ENCODE measurements around the gene TRIM63. TPM values are rescaled to one million over a fixed set of nuclear protein-coding genes. Genes with fewer than 3 reads are reported as not detected.

Gene TRIM63
- total and polyA plus RNA-seq, 9 of the 15 experiments (the other 6 are each of a cell fraction or from before 2014, with no cell fraction given), result 0.08 to 0.57 (median 0.36) TPM

GRCh38 chr1:26034504-26035202, 32.8 kb downstream of the TRIM63 start (continued):
- peak; percentile 15; the same call in 1 of the 2 replicates for TF ChIP-seq TFAP4 (CRISPR knock-in tag; IDR thresholded peaks at IDR 0.05; ENCODE audit: borderline replicate concordance)
- no peak for TF ChIP-seq HSF4 (CRISPR knock-in tag; IDR thresholded peaks at IDR 0.05; ENCODE audit: borderline replicate concordance)
- no peak for TF ChIP-seq ZNF583 (CRISPR knock-in tag; IDR thresholded peaks at IDR 0.05)
- TF ChIP-seq ZBTB40 (IDR thresholded peaks at IDR 0.05), result no peak
- no peak for TF ChIP-seq ZBTB40 (CRISPR knock-in tag; IDR thresholded peaks at IDR 0.05)
- no peak for TF ChIP-seq ZNF584 (CRISPR knock-in tag; IDR thresholded peaks at IDR 0.05; ENCODE audit: low read depth)
- TF ChIP-seq SAFB (IDR thresholded peaks at IDR 0.05; ENCODE audit: borderline replicate concordance, low read depth, low read length), result no peak
- no peak for TF ChIP-seq SMAD2 (IDR thresholded peaks at IDR 0.05; ENCODE audit: low read depth, low read length)
- no peak for TF ChIP-seq CREB1 (IDR thresholded peaks at IDR 0.05)
- 0 out of 2 replicates have a peak, but pooled peaks have one; percentile 9 for TF ChIP-seq CREB1 (CRISPR knock-in tag; IDR thresholded peaks at IDR 0.05)
- TF ChIP-seq NCOA4 (IDR thresholded peaks at IDR 0.05; ENCODE audit: partially characterized antibody), result no peak
- no peak for TF ChIP-seq HCFC1 (IDR thresholded peaks at IDR 0.05; ENCODE audit: low read depth, low read length)
- 0 out of 2 replicates have a peak, but pooled peaks have one; percentile 1 for TF ChIP-seq LCOR (CRISPR knock-in tag; IDR thresholded peaks at IDR 0.05)
- no peak for TF ChIP-seq CEBPG (CRISPR knock-in tag; IDR thresholded peaks at IDR 0.05)
- no peak for TF ChIP-seq CEBPG (tag; conservative IDR thresholded peaks at IDR 0.05 in 1 of 2, IDR thresholded peaks at IDR 0.05 in 1 of 2)
- TF ChIP-seq ZNF354B (CRISPR knock-in tag; IDR thresholded peaks at IDR 0.05), result no peak
- TF ChIP-seq ZKSCAN3 (CRISPR knock-in tag; IDR thresholded peaks at IDR 0.05), result no peak
- TF ChIP-seq, protein P1, sequence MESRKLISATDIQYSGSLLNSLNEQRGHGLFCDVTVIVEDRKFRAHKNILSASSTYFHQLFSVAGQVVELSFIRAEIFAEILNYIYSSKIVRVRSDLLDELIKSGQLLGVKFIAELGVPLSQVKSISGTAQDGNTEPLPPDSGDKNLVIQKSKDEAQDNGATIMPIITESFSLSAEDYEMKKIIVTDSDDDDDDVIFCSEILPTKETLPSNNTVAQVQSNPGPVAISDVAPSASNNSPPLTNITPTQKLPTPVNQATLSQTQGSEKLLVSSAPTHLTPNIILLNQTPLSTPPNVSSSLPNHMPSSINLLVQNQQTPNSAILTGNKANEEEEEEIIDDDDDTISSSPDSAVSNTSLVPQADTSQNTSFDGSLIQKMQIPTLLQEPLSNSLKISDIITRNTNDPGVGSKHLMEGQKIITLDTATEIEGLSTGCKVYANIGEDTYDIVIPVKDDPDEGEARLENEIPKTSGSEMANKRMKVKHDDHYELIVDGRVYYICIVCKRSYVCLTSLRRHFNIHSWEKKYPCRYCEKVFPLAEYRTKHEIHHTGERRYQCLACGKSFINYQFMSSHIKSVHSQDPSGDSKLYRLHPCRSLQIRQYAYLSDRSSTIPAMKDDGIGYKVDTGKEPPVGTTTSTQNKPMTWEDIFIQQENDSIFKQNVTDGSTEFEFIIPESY (CRISPR knock-in tag; IDR thresholded peaks at IDR 0.05), result no peak
